HCT116 (cell line): ENCODE results near the gene NT5DC3. TPM values are rescaled to one million over a fixed set of nuclear protein-coding genes. Genes with fewer than 3 reads are reported as not detected.

Experiments used
- ATAC-seq: fragments of 200-7000 bp; cut with Tn5 transposase; 2 replicates; pipeline ENCODE4 v1.9.1; 2020; ENCODE audit warnings: mild to moderate bottlenecking, moderate library complexity
- BruUV-seq: library from RNA; stranded (reverse); fragments of 400-500 nt; replicated peaks from 2 replicates; lab custom pipeline; 2021; lab: Mats Ljungman, UMichigan
- CTCF ChIA-PET: fragments of 300-600 bp; sonication (Branson Sonifier 250); formaldehyde crosslinking; loops from one replicate; lab custom pipeline; 2021; ENCODE audit warnings: antibody characterized with exemption; lab: Charles Lee
- POLR2A ChIA-PET: fragments of 300-600, 350-600 bp; sonication (Branson Sonifier 250); formaldehyde crosslinking; loops from one replicate; lab custom pipeline; 2021; ENCODE audit warnings: antibody characterized with exemption; lab: Charles Lee
- RAD21 ChIA-PET, 2 experiments: fragments of 300-600 bp; sonication (Branson Sonifier 250); formaldehyde crosslinking; loops; one replicate each; lab custom pipeline; 2023; ENCODE audit warnings: low total read pairs in 2 of 2; ENCODE audit not compliant: uncharacterized antibody in 2 of 2, unreplicated experiment in 2 of 2, low non-redundant PET in 1 of 2; lab: Charles Lee
- DNase-seq: peaks from one replicate; pipeline ENCODE4 v3.0.0-alpha.2; 2010; ENCODE audit warnings: low read depth, low spot score
- H2AFZ ChIP-seq: fragments of 200-600 bp; shearing (Covaris generic), sonication (generic); 2 replicates; pipeline ENCODE4 v1.6.1; 2017; ENCODE audit warnings: low read depth, mixed run types, mixed read lengths, antibody characterized with exemption, low read length; ENCODE audit not compliant: poor library complexity, severe bottlenecking
- H3K27ac ChIP-seq: 2 replicates; pipeline ENCODE4 v1.5.1; 2012; ENCODE audit warnings: low read depth, low read length
- H3K27me3 ChIP-seq: fragments of 200-600 bp; sonication (generic); 2 replicates; pipeline ENCODE4 v1.6.1; 2016; ENCODE audit warnings: mixed run types, low read length, mixed read lengths; ENCODE audit not compliant: insufficient read depth
- H3K36me3 ChIP-seq, 2 experiments: fragments of 200-500 bp in 1 of 2; fragments of 200-600 bp in 1 of 2; sonication (Bioruptor generic) in 1 of 2; sonication (generic) in 1 of 2; 2 replicates each; pipeline versions ENCODE4 v1.5.1 to v1.6.1; 2014 to 2016; ENCODE audit warnings: low read length in 2 of 2, inconsistent platforms in 1 of 2, mixed read lengths in 1 of 2, mixed run types in 1 of 2; ENCODE audit not compliant: insufficient read depth in 2 of 2, control insufficient read depth in 1 of 2
- H3K4me1 ChIP-seq, 2 experiments: fragments of 200-600 bp in 1 of 2; sonication (generic) in 1 of 2; 2 replicates each; pipeline versions ENCODE4 v1.5.1 to v1.6.1; 2012 to 2017; ENCODE audit warnings: low read length in 2 of 2, inconsistent platforms in 1 of 2, mild to moderate bottlenecking in 1 of 2, mixed read lengths in 1 of 2, mixed run types in 1 of 2, moderate library complexity in 1 of 2; ENCODE audit not compliant: insufficient read depth in 2 of 2, control insufficient read depth in 1 of 2
- H3K4me2 ChIP-seq: fragments of 200-600 bp; sonication (generic); 2 replicates; pipeline ENCODE4 v1.6.1; 2017; ENCODE audit warnings: mixed run types, low read length, mixed read lengths
- H3K4me3 ChIP-seq, 2 experiments: fragments of 200-600 bp in 1 of 2; sonication (generic) in 1 of 2; replicated peaks in 1 of 2; 2 replicates each; pipeline ENCODE4 v1.5.1; 2011 to 2016; ENCODE audit warnings: low read length in 2 of 2, control low read depth in 1 of 2, low read depth in 1 of 2, mild to moderate bottlenecking in 1 of 2, mixed read lengths in 1 of 2, mixed run types in 1 of 2
- H3K79me2 ChIP-seq: fragments of 200-600 bp; sonication (generic); 2 replicates; pipeline ENCODE4 v1.6.1; 2017; ENCODE audit warnings: mild to moderate bottlenecking, mixed run types, low read length, moderate library complexity, mixed read lengths; ENCODE audit not compliant: insufficient read depth
- H3K9ac ChIP-seq: fragments of 200-600 bp; sonication (generic); 2 replicates; pipeline ENCODE4 v1.6.1; 2016; ENCODE audit warnings: low read length, mixed read lengths
- H3K9me2 ChIP-seq: fragments of 200-600 bp; sonication (generic), shearing (Covaris generic); 2 replicates; pipeline ENCODE4 v1.6.1; 2017; ENCODE audit warnings: mixed run types, mild to moderate bottlenecking, moderate library complexity; ENCODE audit not compliant: insufficient read depth
- H3K9me3 ChIP-seq, 2 experiments: fragments of 200-500 bp in 1 of 2; fragments of 200-600 bp in 1 of 2; sonication (Bioruptor generic) in 1 of 2; sonication (generic) in 1 of 2; 2 replicates each; pipeline ENCODE4 v1.6.1; 2014 to 2017; ENCODE audit warnings: low read length in 2 of 2, mixed read lengths in 2 of 2, inconsistent platforms in 1 of 2, low read depth in 1 of 2, mild to moderate bottlenecking in 1 of 2, mixed run types in 1 of 2, moderate library complexity in 1 of 2; ENCODE audit not compliant: control insufficient read depth in 1 of 2, insufficient read depth in 1 of 2
- H4K20me1 ChIP-seq: fragments of 200-600 bp; sonication (generic), shearing (Covaris generic); 2 replicates; pipeline ENCODE4 v1.6.1; 2017; ENCODE audit warnings: mixed run types, mild to moderate bottlenecking, moderate library complexity; ENCODE audit not compliant: insufficient read depth
- EGR1 ChIP-seq: IDR thresholded peaks from 2 replicates; pipeline ENCODE4 v1.6.1; 2012; ENCODE audit warnings: low read depth
- ELF1 ChIP-seq: IDR thresholded peaks from 2 replicates; pipeline ENCODE4 v1.6.1; 2012; ENCODE audit warnings: low read depth, borderline replicate concordance
- EZH2 ChIP-seq: fragments of 200-600 bp; sonication (generic); IDR thresholded peaks from 2 replicates; pipeline ENCODE4 v1.6.1; 2017; ENCODE audit warnings: antibody characterized with exemption, mixed run types
- EZH2phosphoT487 ChIP-seq: fragments of 200-600 bp; IDR thresholded peaks from 2 replicates; pipeline ENCODE4 v1.6.1; 2018; ENCODE audit warnings: antibody characterized with exemption, borderline replicate concordance
- FOSL1 ChIP-seq: IDR thresholded peaks from 2 replicates; pipeline ENCODE4 v1.6.1; 2012; ENCODE audit warnings: low read depth
- JUND ChIP-seq: IDR thresholded peaks from 2 replicates; pipeline ENCODE4 v1.6.1; 2012
- MAX ChIP-seq: IDR thresholded peaks from 2 replicates; pipeline ENCODE4 v1.6.1; 2012
- POLR2AphosphoS5 ChIP-seq: IDR thresholded peaks from 2 replicates; pipeline ENCODE4 v1.6.1; 2011; ENCODE audit warnings: mild to moderate bottlenecking, low read depth, low read length, moderate library complexity
- SIN3A ChIP-seq: IDR thresholded peaks from 2 replicates; pipeline ENCODE4 v1.6.1; 2012; ENCODE audit warnings: low read depth
- SP1 ChIP-seq: IDR thresholded peaks from 2 replicates; pipeline ENCODE4 v1.6.1; 2012; ENCODE audit warnings: low read depth
- SRF ChIP-seq: IDR thresholded peaks from 2 replicates; pipeline ENCODE4 v1.6.1; 2012; ENCODE audit warnings: low read depth
- YY1 ChIP-seq: IDR thresholded peaks from 2 replicates; pipeline ENCODE4 v1.6.1; 2011; ENCODE audit warnings: low read length, low read depth, moderate library complexity, mild to moderate bottlenecking; ENCODE audit not compliant: insufficient replicate concordance; ENCODE audit errors: extremely low read depth
- ZBTB33 ChIP-seq: IDR thresholded peaks from 2 replicates; pipeline ENCODE4 v1.6.1; 2011; ENCODE audit warnings: mild to moderate bottlenecking, low read length, moderate library complexity; ENCODE audit not compliant: insufficient replicate concordance; ENCODE audit errors: extremely low read depth
- ZFX ChIP-seq: fragments of 450-650 bp; IDR thresholded peaks from 2 replicates; pipeline ENCODE4 v1.6.1; 2017
- ZNF274 ChIP-seq: fragments of 200-500 bp; sonication (Bioruptor generic); IDR thresholded peaks from 2 replicates; pipeline ENCODE4 v1.6.1; 2014; ENCODE audit warnings: mild to moderate bottlenecking, low read depth, low read length, inconsistent platforms
- intact Hi-C: fragments of 100-400 bp; cut with micrococcal nuclease; formaldehyde crosslinking; loops from 2 replicates; pipeline ENCODE4 v1.10.0; 2022
- total RNA-seq: library from RNA; stranded (reverse); gene quantifications from one replicate; pipeline ENCODE4 v1.2.1, GENCODE V29; 2021; ENCODE audit not compliant: unreplicated experiment
- TF ChIP-seq, protein P1 (sequence below): IDR thresholded peaks from 2 replicates; pipeline ENCODE4 v1.6.1; 2012
- TF ChIP-seq, protein P2 (sequence below), 3 experiments: fragments of 200-600 bp in 1 of 3; sonication (generic) in 1 of 3; IDR thresholded peaks in 2 of 3; conservative IDR thresholded peaks in 1 of 3; 2 replicates each; pipeline ENCODE4 v1.5.1; 2012 to 2017; ENCODE audit warnings: low read depth in 2 of 3, low read length in 2 of 3, antibody characterized with exemption in 1 of 3, borderline replicate concordance in 1 of 3, control low read depth in 1 of 3, mild to moderate bottlenecking in 1 of 3, mixed read lengths in 1 of 3, mixed run types in 1 of 3, moderate library complexity in 1 of 3; ENCODE audit not compliant: insufficient read depth in 1 of 3

NT5DC3 gene
- total RNA-seq, 1 experiment from 2014 or later, result 18.7 TPM

DNA sequence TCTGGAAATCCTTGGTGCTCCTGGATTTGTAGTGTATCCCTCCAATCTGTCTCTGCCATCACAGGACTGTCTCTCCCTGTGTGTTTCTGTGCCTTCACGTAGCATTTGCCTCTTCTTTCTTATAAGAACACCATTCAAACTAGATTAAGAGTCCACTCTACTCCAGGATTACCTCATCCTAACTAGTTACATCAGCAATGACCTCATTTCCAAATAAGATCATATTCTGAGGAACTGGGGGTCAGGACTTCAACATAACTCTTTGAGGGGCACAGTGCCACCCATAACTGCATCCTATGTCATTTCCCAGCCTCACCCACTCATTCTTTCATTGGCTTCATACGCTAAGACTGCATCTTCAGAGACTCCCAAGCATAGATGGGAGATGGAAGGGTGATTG lies 106.2 kb downstream of the NT5DC3 start:
- Histone ChIP-seq H3K4me2 (no peak overlapping the region), H3K4me3 (no peak overlapping the region), H3K4me1 (no peaks in the 10 kb centered on the region), H3K9ac (no peak overlapping the region), H3K9me3 (no peaks in the 10 kb centered on the region; a peak in 2 of 4 replicates), H3K9me2 (no peaks in the 10 kb centered on the region), H2AFZ (no peak overlapping the region), H3K79me2 (no peaks in the 10 kb centered on the region), H3K36me3 (no peaks in the 10 kb centered on the region), H3K27me3 (peaks cover 6% of the 10 kb centered on the region; the same call in 1 of the 2 replicates), H3K27ac (no peak overlapping the region), H4K20me1 (no peaks in the 10 kb centered on the region)
- ChIA-PET CTCF (no interaction called here), POLR2A (no interaction called here), RAD21 (no interaction called here)
- no TSS peak for BruUV-seq
- intact Hi-C loops, result no loop called here
- no peak for ATAC-seq
- TF ChIP-seq MAX (no peak), POLR2AphosphoS5 (no peak), ELF1 (no peak), EZH2 (no peak), ZFX (no peak), SP1 (no peak), JUND (no peak), EZH2phosphoT487 (no peak), YY1 (no peak), EGR1 (no peak), SIN3A (no peak), SRF (no peak), FOSL1 (no peak)
- TF ChIP-seq, protein P1, sequence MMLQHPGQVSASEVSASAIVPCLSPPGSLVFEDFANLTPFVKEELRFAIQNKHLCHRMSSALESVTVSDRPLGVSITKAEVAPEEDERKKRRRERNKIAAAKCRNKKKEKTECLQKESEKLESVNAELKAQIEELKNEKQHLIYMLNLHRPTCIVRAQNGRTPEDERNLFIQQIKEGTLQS, result no peak
- no peak for DNase-seq

GRCh38 chr12:103731539-103731938 lies 109.5 kb downstream of the NT5DC3 start:
- ChIA-PET RAD21 (no interaction called here), POLR2A (no interaction called here), CTCF (no interaction called here)
- DNase-seq (no peak), ATAC-seq (no peak)
- Histone ChIP-seq H3K9ac (no peak overlapping the region), H4K20me1 (no peaks in the 10 kb centered on the region), H3K4me2 (no peak overlapping the region), H3K36me3 (no peaks in the 10 kb centered on the region), H3K4me3 (no peak overlapping the region), H3K9me3 (no peaks in the 10 kb centered on the region; a peak in 2 of 4 replicates), H3K4me1 (no peaks in the 10 kb centered on the region), H3K79me2 (no peaks in the 10 kb centered on the region), H3K27me3 (peaks cover 6% of the 10 kb centered on the region; the same call in 1 of the 2 replicates), H3K9me2 (no peaks in the 10 kb centered on the region), H2AFZ (no peak overlapping the region), H3K27ac (no peak overlapping the region)
- BruUV-seq, result no TSS peak
- no peak for TF ChIP-seq ZNF274
- no peak for TF ChIP-seq YY1
- TF ChIP-seq JUND, result no peak
- TF ChIP-seq EZH2phosphoT487, result no peak
- TF ChIP-seq ZFX, result no peak
- TF ChIP-seq EZH2, result no peak
- no peak for TF ChIP-seq ELF1
- TF ChIP-seq, protein P2, sequence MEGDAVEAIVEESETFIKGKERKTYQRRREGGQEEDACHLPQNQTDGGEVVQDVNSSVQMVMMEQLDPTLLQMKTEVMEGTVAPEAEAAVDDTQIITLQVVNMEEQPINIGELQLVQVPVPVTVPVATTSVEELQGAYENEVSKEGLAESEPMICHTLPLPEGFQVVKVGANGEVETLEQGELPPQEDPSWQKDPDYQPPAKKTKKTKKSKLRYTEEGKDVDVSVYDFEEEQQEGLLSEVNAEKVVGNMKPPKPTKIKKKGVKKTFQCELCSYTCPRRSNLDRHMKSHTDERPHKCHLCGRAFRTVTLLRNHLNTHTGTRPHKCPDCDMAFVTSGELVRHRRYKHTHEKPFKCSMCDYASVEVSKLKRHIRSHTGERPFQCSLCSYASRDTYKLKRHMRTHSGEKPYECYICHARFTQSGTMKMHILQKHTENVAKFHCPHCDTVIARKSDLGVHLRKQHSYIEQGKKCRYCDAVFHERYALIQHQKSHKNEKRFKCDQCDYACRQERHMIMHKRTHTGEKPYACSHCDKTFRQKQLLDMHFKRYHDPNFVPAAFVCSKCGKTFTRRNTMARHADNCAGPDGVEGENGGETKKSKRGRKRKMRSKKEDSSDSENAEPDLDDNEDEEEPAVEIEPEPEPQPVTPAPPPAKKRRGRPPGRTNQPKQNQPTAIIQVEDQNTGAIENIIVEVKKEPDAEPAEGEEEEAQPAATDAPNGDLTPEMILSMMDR (IDR thresholded peaks at IDR 0.05 in 2 of 3, conservative IDR thresholded peaks at IDR 0.05 in 1 of 3; ENCODE audit: borderline replicate concordance in 1 of 3, insufficient read depth in 1 of 3, low read depth in 2 of 3, low read length in 2 of 3), result no peak
- TF ChIP-seq FOSL1, result no peak
- no peak for TF ChIP-seq ZBTB33
- intact Hi-C loops, result no loop called here
